Measurements from ENCODE around the gene POGLUT3.
A peak's percentile ranks its signal among the peaks of the same experiment; 100 is the strongest.

Gene POGLUT3, protein sequence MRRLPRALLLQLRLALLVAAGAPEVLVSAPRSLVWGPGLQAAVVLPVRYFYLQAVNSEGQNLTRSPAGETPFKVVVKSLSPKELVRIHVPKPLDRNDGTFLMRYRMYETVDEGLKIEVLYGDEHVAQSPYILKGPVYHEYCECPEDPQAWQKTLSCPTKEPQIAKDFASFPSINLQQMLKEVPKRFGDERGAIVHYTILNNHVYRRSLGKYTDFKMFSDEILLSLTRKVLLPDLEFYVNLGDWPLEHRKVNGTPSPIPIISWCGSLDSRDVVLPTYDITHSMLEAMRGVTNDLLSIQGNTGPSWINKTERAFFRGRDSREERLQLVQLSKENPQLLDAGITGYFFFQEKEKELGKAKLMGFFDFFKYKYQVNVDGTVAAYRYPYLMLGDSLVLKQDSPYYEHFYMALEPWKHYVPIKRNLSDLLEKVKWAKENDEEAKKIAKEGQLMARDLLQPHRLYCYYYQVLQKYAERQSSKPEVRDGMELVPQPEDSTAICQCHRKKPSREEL

DNA sequence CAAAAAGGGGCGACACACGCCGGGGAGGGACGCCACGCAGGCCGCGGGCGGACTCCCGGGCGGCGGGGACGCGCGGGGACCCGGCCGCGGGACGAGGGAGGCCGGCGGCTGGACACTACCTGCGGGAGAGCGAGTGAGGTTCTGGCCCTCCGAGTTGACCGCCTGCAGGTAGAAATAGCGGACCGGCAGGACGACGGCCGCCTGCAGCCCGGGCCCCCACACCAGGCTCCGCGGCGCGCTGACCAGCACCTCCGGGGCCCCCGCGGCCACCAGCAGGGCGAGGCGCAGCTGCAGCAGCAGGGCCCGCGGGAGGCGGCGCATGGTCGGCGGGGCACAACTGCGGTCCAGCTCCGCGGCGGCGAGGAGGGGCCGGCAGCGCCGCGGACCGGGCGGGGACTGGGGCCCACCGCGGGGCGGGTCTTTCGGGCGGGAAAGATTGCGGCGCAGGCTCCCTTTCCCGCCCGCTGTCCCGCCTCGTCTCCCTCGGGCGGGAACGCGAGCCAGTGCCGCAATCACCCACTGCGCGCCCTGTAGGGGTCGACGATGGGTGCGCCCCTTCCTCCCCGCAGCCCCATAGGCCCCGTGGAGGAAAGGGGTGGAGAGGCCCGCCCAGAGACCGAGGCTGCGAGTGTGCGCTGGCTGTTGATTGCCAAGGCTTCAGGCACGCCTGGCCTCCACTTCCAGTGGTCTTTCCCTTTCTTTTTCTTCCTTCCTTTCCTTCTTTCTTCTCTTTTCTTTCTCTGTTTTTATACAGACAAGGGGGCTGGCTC, at the start of gene POGLUT3:
Gene POGLUT3 (minus strand): TSS at position 339 of the 770 bp plus-strand sequence. CDS start 18 bp downstream, at position 321.
- peak; percentile 56 for DNase-seq (ENCODE audit: low spot score)

DNA sequence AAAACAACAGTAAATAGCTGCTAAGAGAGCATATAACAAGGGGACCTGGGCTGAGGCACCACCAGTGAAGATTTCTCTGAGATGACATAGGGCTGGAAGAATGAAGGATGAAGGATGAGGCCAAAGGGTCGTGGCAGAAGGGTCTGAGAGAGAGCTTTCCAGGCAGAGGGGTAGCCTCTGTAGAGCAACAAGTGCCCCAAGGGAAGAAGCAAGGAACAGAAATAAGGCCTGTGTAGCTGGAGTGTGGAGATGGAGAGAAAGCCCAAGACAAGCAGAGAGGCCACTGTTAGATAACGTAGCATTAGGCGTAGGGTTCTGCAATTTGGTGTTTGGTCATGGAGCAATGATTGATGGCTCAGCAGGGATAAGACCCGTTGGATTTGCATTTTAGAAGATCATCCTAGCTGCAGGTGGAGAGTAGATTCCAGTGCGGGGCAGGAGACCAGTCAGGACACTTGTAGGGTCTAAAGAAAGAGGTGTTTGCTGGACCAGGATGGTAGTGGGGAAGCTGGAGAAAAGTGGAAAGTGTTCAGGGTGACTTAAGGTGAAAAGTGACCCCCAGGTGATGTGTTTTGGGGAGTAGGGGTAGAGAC, 47.8 kb upstream of the POGLUT3 start:
- no peak for DNase-seq (ENCODE audit: low spot score)

DNA sequence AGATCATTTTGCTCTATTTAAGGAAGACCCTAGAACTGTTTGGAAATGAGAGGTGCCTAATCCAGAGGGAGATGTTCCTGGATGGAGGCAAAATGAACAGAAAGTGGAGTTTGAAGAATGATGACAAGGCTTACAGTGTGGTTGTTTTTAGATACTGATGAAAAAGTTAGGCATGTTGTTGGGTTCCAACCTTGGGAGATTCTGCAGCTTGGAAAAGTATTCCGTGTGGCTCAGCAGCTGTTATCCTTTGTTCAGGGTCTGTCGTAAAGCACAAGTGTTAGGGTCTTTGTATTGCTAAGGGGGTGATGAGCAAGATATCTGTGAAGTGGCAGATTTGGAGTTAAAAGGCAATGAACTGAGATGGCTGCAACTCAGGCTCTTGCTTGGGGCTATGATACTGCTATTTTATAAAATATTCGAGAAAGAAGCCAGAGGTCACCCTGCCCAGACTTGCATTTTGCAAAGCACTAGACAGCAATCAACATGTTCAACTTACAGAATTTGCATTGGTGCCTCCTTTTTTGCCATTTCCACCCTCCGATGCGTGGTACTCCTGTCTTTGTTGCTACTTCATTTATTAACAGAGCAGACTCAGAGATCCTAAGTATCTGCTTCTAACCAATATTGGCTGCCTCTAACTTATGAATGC, 45.3 kb upstream of the POGLUT3 start:
- no peak for DNase-seq (ENCODE audit: low spot score)

DNA sequence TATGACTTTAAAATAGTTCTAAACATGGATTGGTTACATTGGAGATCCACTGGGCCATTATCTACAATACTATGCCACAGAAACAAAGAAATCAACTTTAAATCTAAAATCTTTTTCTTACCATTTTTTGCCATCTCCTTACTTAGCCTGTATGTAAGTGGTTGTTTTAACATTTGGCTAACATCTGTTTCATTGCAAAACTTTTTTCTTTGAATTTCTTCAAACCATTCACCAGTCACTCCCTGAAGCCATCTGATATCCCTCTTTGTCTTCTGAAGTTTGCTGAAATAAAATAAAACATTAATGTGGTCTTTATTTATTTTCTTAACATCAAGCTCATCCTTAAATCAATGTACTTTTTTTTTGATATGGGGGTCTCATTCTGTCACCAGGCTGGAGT, 43.3 kb upstream of the POGLUT3 start:
- no peak for DNase-seq (ENCODE audit: low spot score)

DNA sequence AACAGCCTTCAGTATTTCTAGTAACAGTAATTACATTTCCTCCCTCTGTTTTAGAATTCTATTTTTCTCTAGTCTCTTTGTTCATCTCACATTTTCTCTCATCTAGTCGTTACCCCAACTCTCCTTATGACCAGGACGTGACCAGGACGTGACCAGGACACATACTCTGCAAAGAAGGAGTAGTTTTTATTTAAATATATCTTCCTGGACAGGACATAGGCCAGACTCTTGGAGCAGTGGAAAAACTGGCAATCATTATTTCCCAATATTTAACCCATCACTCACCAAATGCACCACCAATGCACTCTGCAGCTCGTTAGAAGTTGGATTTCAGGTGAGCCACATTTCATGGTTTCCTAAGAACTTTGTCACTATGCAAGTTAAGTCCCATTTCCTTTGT, 40.3 kb upstream of the POGLUT3 start:
- DNase-seq (ENCODE audit: low spot score) = no peak

DNA sequence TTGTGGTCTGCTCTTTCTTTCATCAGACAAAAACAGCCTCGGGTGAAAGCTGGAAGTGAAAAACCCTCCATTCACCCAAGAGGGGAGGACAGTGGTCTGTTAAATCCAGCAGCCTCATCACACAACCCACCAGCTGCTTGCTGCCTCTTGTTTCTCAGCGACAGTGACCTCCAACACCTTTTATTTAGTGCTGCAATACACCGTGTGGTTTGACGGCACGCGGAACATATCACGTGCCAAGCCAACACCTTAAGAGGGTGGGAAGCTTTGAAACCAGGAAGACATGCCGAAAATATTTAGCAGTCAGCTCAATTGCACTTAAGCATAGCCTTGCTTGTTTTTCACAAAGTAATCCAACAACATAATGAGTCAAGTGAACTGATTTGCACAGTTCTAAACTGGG, 39.8 kb upstream of the POGLUT3 start:
- peak; percentile 60 for DNase-seq (ENCODE audit: low spot score)

DNA sequence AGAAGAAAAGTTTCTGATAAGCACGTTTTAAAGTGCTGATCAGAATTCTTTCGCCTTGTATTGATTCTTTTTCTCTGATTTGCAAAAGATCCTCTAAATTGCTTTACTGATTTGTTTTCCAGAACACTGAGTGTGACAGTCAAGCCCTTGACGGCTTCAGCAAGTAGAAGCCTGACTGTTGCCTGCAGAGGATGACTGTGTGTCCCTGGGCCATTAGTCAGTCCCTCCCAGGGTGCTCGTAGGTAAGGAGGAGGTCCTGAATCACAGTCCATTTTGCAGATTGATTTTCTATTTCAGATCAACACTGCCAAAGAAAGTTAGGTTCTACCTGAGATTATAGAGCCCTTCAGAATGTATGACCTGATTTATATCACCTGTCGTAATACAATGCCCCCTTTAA, 38.6 kb upstream of the POGLUT3 start:
- no peak for DNase-seq (ENCODE audit: low spot score)

DNA sequence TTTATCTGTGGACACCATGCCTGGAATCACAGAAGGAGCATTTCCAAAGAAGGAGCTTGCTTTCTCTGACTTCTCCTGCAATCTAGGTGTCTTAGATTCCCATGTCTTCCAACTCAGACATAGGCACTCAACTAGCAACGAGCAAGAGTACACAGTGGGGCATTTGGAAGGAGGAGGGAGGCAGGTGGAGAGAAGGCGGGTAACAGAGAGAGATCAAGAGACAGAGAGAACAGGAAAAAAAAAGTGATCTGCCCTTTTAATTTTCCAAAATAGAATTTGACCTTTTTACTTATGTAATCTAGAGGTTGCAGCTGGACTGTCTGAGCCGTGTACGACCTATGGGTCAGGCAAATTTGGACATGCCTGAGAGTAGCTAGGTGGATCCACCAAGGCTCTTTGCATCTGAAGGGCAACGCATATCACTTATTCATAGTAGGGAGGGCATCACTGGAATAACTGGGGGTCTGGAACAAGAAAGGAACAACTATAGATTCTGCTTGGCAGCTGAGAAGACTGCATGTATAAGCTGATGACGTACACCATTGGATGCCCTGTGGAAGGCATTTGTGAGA, 37.3 kb upstream of the POGLUT3 start:
- DNase-seq (ENCODE audit: low spot score) = no peak

DNA sequence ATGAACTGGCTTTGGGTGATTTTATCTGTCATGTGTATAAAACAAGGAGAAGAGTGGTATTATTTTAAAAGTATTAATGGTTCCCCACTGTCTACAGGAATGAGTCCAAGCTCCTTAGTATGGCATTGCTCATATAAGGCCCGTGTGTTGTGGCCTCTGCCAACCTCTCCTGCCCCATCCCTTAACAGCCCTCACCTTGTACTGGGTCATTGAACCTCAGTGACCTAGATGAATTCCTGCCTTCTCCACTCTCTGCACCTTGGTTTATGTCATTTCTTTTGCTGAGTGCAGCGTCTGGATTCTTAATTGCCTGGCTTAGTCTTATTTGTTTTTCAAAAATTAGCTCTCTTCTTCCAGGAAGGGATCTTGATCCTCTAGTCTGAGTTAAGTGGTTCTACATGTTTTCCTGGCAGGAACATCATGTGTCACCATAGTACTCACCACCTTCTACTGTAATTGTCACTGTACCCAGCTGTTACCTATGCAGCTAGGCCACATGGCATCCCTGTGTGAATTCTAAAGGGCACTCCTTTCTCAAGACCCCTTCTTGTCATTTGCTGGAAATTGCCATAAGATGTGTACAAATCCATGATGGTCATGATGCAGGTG, 36.2 kb upstream of the POGLUT3 start:
- DNase-seq (ENCODE audit: low spot score) = no peak

DNA sequence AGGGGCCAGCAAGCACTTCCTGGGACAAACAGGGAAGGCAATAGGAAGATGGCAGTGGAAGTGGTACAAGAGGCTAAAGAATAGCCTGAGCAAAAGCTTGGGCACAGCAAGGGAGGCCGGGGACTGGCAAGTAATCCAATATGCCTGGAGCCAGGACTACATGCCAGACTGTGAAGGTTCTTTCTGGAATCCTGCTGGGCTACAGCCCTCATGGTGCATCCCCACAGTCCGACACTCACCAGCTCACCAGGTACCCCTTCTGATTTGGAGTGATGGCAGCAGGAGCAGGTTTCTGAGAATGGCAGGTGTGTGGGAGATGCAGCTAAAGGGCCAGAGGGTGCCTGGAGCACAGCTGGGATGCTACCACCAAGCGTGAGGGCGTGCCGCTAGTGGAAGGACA, 32.2 kb upstream of the POGLUT3 start:
- DNase-seq (ENCODE audit: low spot score) = no peak

DNA sequence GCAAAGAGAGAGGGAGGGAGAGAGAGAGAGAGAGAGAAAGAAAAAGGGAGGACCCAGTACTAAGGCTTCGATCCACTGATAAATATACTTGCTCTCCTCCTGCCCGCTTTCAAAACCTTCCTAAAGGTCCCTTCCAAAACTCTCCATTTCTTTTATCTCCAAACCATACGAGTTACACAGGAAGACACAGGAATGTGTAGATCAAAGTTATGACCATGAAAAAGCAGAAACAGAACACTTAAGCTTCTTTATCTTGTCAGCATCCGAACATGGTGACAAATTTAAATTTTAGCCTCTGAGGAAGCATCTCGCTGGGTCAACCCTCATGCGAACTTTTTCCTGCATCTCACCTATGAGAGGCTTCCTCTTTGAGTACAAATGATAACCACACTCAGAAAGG, 29.2 kb upstream of the POGLUT3 start:
- no peak for DNase-seq (ENCODE audit: low spot score)

DNA sequence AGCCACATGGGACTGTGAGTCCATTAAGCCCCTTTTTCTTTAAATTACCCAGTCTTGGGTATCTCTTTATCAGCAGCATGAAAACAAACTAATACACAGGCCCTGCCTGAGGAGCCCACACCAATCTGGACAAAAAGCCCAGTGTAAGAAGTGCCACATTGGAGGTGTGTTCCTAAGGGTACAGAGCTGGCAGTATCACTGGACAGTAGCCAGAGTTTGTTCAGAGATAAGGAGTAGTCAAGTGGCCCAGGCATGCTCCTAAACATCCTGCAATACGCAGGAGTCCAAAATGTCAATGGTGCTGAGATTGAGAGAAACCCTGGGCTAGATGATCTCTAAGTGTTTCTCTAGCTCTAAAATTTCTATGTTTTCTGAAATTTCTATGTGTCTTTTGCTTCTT, 27.0 kb upstream of the POGLUT3 start:
- DNase-seq (ENCODE audit: low spot score) = no peak

DNA sequence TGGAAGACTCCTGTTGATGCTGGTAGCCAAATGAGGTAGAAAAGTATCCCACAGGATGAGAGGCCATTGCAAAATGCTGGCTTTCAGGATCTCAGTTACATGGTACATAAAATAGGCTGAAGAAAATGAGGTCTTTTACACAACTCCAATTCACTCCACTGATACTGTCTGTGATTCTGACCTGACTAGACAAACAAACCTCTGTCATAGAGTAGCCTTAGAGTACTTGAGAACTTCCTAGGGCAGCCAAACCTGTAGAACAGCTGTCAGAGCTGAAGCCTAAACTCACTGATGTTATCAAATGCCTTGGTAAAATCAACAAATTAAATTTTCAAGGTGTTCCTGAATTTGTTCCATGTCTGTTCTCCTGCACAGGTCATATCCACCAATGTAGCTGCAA, 26.2 kb upstream of the POGLUT3 start:
- DNase-seq (ENCODE audit: low spot score) = no peak

DNA sequence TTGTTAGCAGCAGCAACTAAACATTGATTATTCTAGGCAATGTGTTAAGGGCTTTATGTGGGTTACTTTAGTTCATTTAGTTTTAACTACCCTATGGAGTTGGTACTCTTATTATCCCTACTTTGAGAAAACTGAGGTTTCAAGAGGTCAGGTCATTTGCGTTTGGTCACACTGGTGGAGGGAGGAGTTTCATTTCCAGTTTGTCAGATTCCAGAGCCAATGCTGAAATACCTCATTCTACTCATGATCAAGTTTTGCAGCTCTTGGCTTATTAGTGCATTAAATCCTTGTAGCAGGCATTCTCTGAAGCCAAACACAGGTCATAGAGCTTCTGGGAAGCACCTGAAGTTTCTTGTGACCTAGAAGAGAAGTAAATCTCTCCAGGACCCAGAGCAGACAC, 24.1 kb upstream of the POGLUT3 start:
- no peak for DNase-seq (ENCODE audit: low spot score)

DNA sequence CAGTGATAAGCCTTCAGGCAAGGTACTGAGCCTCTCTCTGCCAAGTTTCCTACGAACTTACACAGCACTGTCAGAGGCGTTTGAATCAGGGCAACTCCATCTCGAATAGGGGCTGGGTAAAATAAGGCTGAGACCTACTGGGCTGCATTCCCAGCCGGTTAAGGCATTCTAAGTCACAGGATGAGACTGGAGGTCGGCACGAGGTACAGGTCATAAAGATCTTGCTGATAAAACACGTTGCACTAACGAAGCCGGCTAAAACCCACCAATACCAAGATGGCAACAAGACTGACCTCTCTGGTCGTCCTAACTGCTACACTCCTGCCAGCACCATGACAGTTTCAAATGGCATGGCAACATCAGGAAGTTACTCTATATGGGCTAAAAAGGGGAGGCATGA, 20.4 kb upstream of the POGLUT3 start:
- no peak for DNase-seq (ENCODE audit: low spot score)

DNA sequence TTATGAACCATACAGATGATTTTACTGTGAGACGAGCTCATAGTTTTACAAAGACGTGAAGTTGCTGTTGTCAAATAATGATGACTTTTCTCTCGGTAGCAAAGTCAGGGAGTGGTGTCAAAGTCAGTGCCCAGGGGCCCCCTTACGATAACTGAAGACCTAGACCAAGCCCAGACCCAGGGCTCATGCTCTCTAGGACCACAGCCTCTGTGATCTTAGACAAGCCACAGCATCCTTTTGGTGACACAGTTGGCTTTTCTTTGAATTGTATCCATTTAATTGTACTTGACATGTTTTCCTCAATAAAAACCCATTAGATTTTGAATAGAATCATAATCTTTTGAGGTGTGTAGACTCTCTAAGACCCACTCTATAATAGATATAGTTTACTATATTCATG, 17.9 kb upstream of the POGLUT3 start:
- no peak for DNase-seq (ENCODE audit: low spot score)

DNA sequence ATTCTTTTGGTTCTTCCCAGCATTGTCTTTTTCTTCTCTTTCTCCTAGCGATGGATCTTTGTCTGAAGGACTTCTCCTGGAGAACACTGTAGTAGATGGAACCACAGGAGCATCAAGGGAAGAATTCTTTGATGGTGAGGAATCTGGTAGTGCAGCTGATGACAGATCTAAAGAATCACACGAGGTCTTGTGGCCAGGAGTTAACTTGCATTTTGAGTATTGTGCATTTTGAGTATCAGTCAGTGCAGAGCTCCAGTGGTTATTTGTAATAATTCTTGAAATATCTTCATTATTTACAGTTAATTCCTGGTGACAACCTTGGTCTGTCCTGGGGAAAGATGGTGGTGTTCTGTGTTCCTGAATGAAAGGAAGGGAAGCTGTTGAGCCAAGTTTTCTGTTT, 14.5 kb upstream of the POGLUT3 start:
- no peak for DNase-seq (ENCODE audit: low spot score)

DNA sequence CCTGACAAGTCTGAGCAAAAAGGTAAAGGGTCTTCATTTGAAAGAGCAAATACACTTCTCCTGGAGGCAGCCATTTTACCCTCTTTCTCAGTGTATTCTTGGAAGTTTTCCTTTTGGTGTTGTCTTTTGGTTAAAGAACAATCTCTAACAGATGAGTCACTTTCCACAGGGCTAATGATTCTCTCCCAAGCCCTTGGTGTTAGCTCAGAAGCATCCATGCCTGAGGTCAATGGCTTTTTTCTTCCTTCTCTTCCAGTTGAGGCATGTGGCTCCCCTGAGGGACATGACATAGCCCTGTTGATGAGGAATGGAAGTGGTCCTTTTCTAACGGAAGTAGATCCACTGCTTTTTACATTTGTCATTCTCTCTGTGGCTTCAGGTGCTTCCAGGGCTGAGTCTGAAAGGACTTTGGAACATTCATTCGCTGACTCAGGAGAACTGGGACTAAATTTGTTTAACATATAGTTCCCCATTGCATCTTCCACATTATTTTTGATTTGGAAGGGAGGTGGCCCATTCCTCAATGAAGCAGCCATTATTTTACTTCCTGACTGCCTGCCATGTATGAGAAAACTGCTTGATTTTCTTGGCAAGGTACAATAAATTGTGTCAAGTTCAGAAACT, 13.8 kb upstream of the POGLUT3 start:
- no peak for DNase-seq (ENCODE audit: low spot score)

DNA sequence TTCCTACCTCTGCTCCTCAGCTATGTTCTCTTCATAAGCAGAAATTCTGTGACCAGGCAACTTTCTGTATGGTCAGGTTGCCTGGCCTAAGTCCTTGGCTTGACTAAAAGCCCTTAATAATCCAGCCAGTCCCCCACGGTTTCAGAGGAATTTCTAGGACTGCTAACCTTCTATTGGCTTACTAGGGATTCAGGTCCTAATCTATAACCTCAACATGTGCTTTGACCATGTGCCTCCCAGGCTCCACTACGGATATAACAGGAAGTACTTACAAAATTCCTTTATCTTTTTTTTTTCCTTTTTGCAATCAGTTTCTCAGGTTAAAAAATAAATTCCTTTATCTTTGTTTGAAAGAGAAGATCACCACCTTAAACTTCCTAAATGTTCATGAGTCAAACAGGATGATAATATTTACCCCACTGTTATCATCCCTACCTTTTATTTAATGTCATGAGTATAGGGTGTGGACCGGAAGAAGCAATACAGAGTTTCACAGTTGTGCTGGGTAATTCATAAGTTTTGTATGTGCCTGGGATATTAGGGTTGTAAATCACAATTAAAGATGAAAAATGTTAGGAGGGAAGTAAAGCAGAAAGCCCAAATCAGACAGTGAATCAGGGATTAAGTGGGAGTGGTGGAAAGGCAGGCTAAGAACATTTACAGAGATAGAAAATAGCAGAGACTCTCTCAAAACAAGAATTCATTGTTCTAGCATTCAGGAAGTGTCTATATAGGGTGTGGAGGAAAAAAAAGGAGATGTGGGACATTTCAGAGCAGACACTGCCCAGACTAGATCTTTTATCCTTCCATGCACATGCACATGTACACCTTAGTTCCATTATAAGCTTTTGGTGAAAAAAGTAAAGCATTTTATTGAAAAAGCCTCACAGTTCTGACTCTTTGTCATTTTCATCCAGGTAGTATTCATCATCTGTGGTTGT, 10.7 kb upstream of the POGLUT3 start:
- DNase-seq (ENCODE audit: low spot score) = no peak

DNA sequence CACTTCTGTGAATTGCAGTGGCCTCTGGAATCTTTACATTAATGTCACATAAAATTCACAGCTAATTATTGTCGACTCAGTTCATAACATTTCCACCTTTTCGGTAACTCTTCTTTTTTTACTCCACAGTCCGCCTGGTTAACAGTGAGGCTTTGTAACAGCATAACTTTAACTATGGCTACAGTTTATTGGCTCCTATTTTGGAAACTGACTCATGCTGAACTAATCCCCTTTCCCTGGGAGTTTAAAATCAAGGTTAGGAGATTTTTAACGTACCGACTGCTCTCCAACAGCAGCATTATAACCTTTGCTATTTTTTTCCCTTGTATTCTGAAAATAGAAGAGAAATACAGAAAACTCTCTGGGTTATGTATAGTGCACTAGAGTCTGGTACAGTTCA, 3.2 kb upstream of the POGLUT3 start:
- DNase-seq (ENCODE audit: low spot score) = no peak
